IMR-90 (cell line): ENCODE data around the gene DHDH. TPM values are rescaled to one million over a fixed set of nuclear protein-coding genes. Genes with fewer than 3 reads are reported as not detected.

Source experiments
- ATAC-seq: fragments of 200-7000 bp; cut with Tn5 transposase; 2 replicates; pipeline ENCODE4 v1.9.1; 2020; ENCODE audit warnings: low read depth, mild to moderate bottlenecking, moderate library complexity
- BruUV-seq: library from RNA; stranded (reverse); fragments of 400-500 nt; replicated peaks from 2 replicates; lab custom pipeline; 2021; lab: Mats Ljungman, UMichigan
- CTCF ChIA-PET: fragments of 300-600 bp; formaldehyde crosslinking; extraction: SDS; loops from one replicate; lab custom pipeline; 2021; ENCODE audit warnings: antibody characterized with exemption; lab: Yijun Ruan, JAX
- POLR2A ChIA-PET: fragments of 300-600 bp; sonication (Branson Sonifier 250); formaldehyde crosslinking; loops from one replicate; lab custom pipeline; 2022; ENCODE audit warnings: antibody characterized with exemption; ENCODE audit not compliant: unreplicated experiment; lab: Charles Lee
- DNase-seq: peaks from one replicate; pipeline ENCODE4 v3.0.0; 2013
- H2AFZ ChIP-seq: replicated peaks from 2 replicates; pipeline ENCODE3; 2013; ENCODE audit warnings: low read length, mild to moderate bottlenecking; ENCODE audit not compliant: poor library complexity
- H2AK5ac ChIP-seq: 2 replicates; pipeline ENCODE4 v1.6.1; 2013; ENCODE audit warnings: low read depth, low read length, inconsistent platforms
- H2AK9ac ChIP-seq: replicated peaks from 2 replicates; pipeline ENCODE3; 2013; ENCODE audit warnings: mild to moderate bottlenecking, low read depth, low read length, moderate library complexity; ENCODE audit not compliant: poor library complexity
- H2BK120ac ChIP-seq: 2 replicates; pipeline ENCODE4 v1.6.1; 2013; ENCODE audit warnings: low read depth, low read length, inconsistent platforms
- H2BK15ac ChIP-seq: 3 replicates; pipeline ENCODE4 v1.6.1; 2013; ENCODE audit warnings: low read depth, low read length, inconsistent platforms
- H2BK20ac ChIP-seq: 2 replicates; pipeline ENCODE4 v1.6.1; 2013; ENCODE audit warnings: low read depth, mild to moderate bottlenecking, inconsistent platforms, low read length, moderate library complexity
- H2BK5ac ChIP-seq: 2 replicates; pipeline ENCODE4 v1.6.1; 2013; ENCODE audit warnings: mild to moderate bottlenecking, low read depth, low read length, inconsistent platforms; ENCODE audit not compliant: poor library complexity, severe bottlenecking
- H3K14ac ChIP-seq: replicated peaks from 2 replicates; pipeline ENCODE4 v1.6.1; 2013; ENCODE audit warnings: low read depth, low read length, inconsistent platforms
- H3K18ac ChIP-seq: 2 replicates; pipeline ENCODE4 v1.6.1; 2013; ENCODE audit warnings: low read depth, low read length, control low read depth
- H3K23ac ChIP-seq: 2 replicates; pipeline ENCODE4 v1.6.1; 2013; ENCODE audit warnings: low read depth, low read length, inconsistent platforms
- H3K27ac ChIP-seq: 2 replicates; pipeline ENCODE4 v1.5.1; 2013; ENCODE audit warnings: mild to moderate bottlenecking, control low read depth, low read length; ENCODE audit not compliant: insufficient read depth
- H3K27me3 ChIP-seq: 2 replicates; pipeline ENCODE4 v1.6.1; 2013; ENCODE audit warnings: low read length; ENCODE audit not compliant: control insufficient read depth, insufficient read depth
- H3K36me3 ChIP-seq: 2 replicates; pipeline ENCODE4 v1.6.1; 2013; ENCODE audit warnings: low read length, mixed read lengths; ENCODE audit not compliant: control insufficient read depth, insufficient read depth
- H3K4ac ChIP-seq: 2 replicates; pipeline ENCODE4 v1.6.1; 2013; ENCODE audit warnings: low read depth, low read length, inconsistent platforms
- H3K4me1 ChIP-seq: 2 replicates; pipeline ENCODE4 v1.6.1; 2013; ENCODE audit warnings: low read length, mixed read lengths; ENCODE audit not compliant: control insufficient read depth, insufficient read depth
- H3K4me2 ChIP-seq: 2 replicates; pipeline ENCODE4 v1.6.1; 2013; ENCODE audit warnings: low read depth, mild to moderate bottlenecking, control low read depth, low read length, moderate library complexity
- H3K4me3 ChIP-seq: 2 replicates; pipeline ENCODE4 v1.5.1; 2013; ENCODE audit warnings: low read depth, mild to moderate bottlenecking, control low read depth, low read length, moderate library complexity; ENCODE audit not compliant: insufficient read depth
- H3K56ac ChIP-seq: 2 replicates; pipeline ENCODE4 v1.6.1; 2013; ENCODE audit warnings: low read length, inconsistent platforms; ENCODE audit not compliant: insufficient read depth; ENCODE audit errors: extremely low read depth
- H3K79me1 ChIP-seq, 2 experiments: 2 replicates each; pipeline ENCODE4 v1.6.1; 2013; ENCODE audit warnings: low read length in 2 of 2, inconsistent platforms in 1 of 2, low read depth in 1 of 2
- H3K9ac ChIP-seq: 2 replicates; pipeline ENCODE4 v1.6.1; 2013; ENCODE audit warnings: low read depth, low read length, control low read depth
- H3K9me1 ChIP-seq: 2 replicates; pipeline ENCODE4 v1.6.1; 2013; ENCODE audit warnings: low read length, inconsistent platforms; ENCODE audit not compliant: insufficient read depth
- H3K9me3 ChIP-seq: 2 replicates; pipeline ENCODE4 v1.6.1; 2013; ENCODE audit warnings: low read length; ENCODE audit not compliant: control insufficient read depth, insufficient read depth
- H4K20me1 ChIP-seq: 2 replicates; pipeline ENCODE4 v1.6.1; 2013; ENCODE audit warnings: low read length, inconsistent platforms; ENCODE audit not compliant: insufficient read depth
- H4K5ac ChIP-seq: 2 replicates; pipeline ENCODE4 v1.6.1; 2013; ENCODE audit warnings: mild to moderate bottlenecking, low read depth, low read length, control low read depth
- H4K8ac ChIP-seq, 2 experiments: 2 replicates each; pipeline ENCODE4 v1.6.1; 2013; ENCODE audit warnings: low read depth in 2 of 2, low read length in 2 of 2, control low read depth in 1 of 2, inconsistent platforms in 1 of 2
- H4K91ac ChIP-seq: 2 replicates; pipeline ENCODE4 v1.6.1; 2013; ENCODE audit warnings: low read depth, low read length, inconsistent platforms; ENCODE audit not compliant: insufficient read depth
- BHLHE40 ChIP-seq: fragments of 150-350 bp; IDR thresholded peaks from 2 replicates; pipeline ENCODE4 v1.6.1; 2016; ENCODE audit warnings: mild to moderate bottlenecking, low read depth, low read length
- CEBPB ChIP-seq: IDR thresholded peaks from 2 replicates; pipeline ENCODE4 v1.6.1; 2012; ENCODE audit warnings: low read depth, low read length, improper control_type of control experiment
- CHD1 ChIP-seq: IDR thresholded peaks from 2 replicates; pipeline ENCODE4 v1.6.1; 2012; ENCODE audit warnings: low read depth, low read length, improper control_type of control experiment
- FOS ChIP-seq: fragments of 150-350 bp; IDR thresholded peaks from 2 replicates; pipeline ENCODE4 v1.6.1; 2016; ENCODE audit warnings: low read depth, low read length
- MAFK ChIP-seq: IDR thresholded peaks from 2 replicates; pipeline ENCODE4 v1.6.1; 2012; ENCODE audit warnings: low read depth, low read length, improper control_type of control experiment
- MAZ ChIP-seq: IDR thresholded peaks from 2 replicates; pipeline ENCODE4 v1.6.1; 2012; ENCODE audit warnings: low read depth, mild to moderate bottlenecking, low read length, improper control_type of control experiment, moderate library complexity, borderline replicate concordance
- MXI1 ChIP-seq: IDR thresholded peaks from 2 replicates; pipeline ENCODE4 v1.6.1; 2012; ENCODE audit warnings: low read depth, mild to moderate bottlenecking, low read length, moderate library complexity, borderline replicate concordance
- NFE2L2 ChIP-seq: fragments of 150-350 bp; IDR thresholded peaks from 2 replicates; pipeline ENCODE4 v1.6.1; 2016; ENCODE audit warnings: low read depth, mild to moderate bottlenecking, low read length
- POLR2A ChIP-seq: IDR thresholded peaks from 2 replicates; pipeline ENCODE4 v1.6.1; 2012; ENCODE audit warnings: mild to moderate bottlenecking, low read depth, low read length
- RAD21 ChIP-seq: IDR thresholded peaks from 2 replicates; pipeline ENCODE4 v1.6.1; 2012; ENCODE audit warnings: low read length, improper control_type of control experiment
- RCOR1 ChIP-seq: IDR thresholded peaks from 2 replicates; pipeline ENCODE4 v1.6.1; 2012; ENCODE audit warnings: mild to moderate bottlenecking, low read length, improper control_type of control experiment; ENCODE audit not compliant: insufficient replicate concordance
- RFX5 ChIP-seq: IDR thresholded peaks from 2 replicates; pipeline ENCODE4 v1.8.0; 2012; ENCODE audit warnings: low read depth, mild to moderate bottlenecking, low read length, moderate library complexity
- SMC3 ChIP-seq: fragments of 150-350 bp; IDR thresholded peaks from 2 replicates; pipeline ENCODE4 v1.6.1; 2016; ENCODE audit warnings: low read depth, mild to moderate bottlenecking, antibody characterized with exemption, low read length, moderate library complexity
- WGBS, 2 experiments: methylation state at CpG; one replicate each; pipeline versions ENCODE4 v1.1.5 to v1.1.7; 2013; ENCODE audit warnings: missing lambda C conversion rate in 2 of 2; ENCODE audit not compliant: insufficient read length in 1 of 2; ENCODE audit errors: extremely low coverage in 2 of 2; 5-methylcytosine and 5-hydroxymethylcytosine counted together
- dilution Hi-C: fragments of 300-500 bp; cut with HindIII; formaldehyde crosslinking; loops from one replicate; pipeline ENCODE4 v1.14.3; 2018; ENCODE audit warnings: low sequenced_read_pairs; ENCODE audit not compliant: unreplicated experiment
- in situ Hi-C: fragments of 300-500 bp; cut with MboI; formaldehyde crosslinking; loops from 3 replicates; pipeline ENCODE4 v1.14.3; 2019; ENCODE audit warnings: low sequenced_read_pairs, inconsistent platforms, mixed read lengths
- intact Hi-C: fragments of 100-400 bp; cut with micrococcal nuclease; formaldehyde crosslinking; loops from 2 replicates; pipeline ENCODE4 v1.10.0; 2022
- polyA plus RNA-seq, 3 experiments: library from polyadenylated mRNA; depleted of rRNA; stranded (reverse); fragments of >200 nt; gene quantifications; 2 replicates each; pipeline ENCODE4 v1.2.3, GENCODE V29; 2012; ENCODE audit warnings: low replicate concordance in 1 of 3
- total RNA-seq: library from RNA; depleted of rRNA; stranded (reverse); fragments of >200 nt; gene quantifications from 2 replicates; pipeline ENCODE4 v1.2.3, GENCODE V29; 2012
- TF ChIP-seq, protein P1 (sequence below): fragments of 150-350 bp; IDR thresholded peaks from 2 replicates; pipeline ENCODE4 v1.6.1; 2017; ENCODE audit warnings: mild to moderate bottlenecking, antibody characterized with exemption, low read length, low read depth
- TF ChIP-seq, protein P2 (sequence below): conservative IDR thresholded peaks from 2 replicates; pipeline ENCODE4 v1.5.1; 2012; ENCODE audit warnings: mild to moderate bottlenecking, low read depth, low read length, improper control_type of control experiment
- TF ChIP-seq, protein P3 (sequence below): fragments of 150-350 bp; IDR thresholded peaks from 2 replicates; pipeline ENCODE4 v1.6.1; 2016; ENCODE audit warnings: low read depth, mild to moderate bottlenecking, low read length, moderate library complexity, borderline replicate concordance

The DHDH gene
- total and polyA plus RNA-seq, 2 of the 4 experiments (the other 2 are of a cell fraction), result 0.36 to 0.53 TPM

DNA sequence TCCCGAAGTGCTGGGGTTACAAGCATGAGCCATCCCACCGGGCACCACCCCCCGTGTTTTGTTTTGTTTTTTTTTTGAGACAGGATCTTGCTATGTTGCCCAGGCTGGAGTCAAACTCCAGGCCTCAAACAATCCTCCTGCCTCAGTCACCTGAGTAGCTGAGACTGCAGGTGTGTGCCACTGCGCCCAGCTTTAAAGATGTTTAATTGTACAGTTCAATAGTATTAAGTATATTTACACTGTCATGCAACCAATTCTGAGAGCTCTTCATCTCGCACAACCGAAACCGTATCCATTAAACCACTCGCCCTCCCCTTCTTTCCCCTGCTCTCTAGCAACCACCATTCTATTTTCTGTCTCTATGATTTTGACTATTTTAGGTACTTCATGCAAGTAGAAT lies 17.7 kb upstream of the DHDH start:
- BruUV-seq, result no TSS peak
- Histone ChIP-seq H3K9me3 (no peaks in the 10 kb centered on the region), H3K14ac (no peak overlapping the region), H3K4ac (no peak overlapping the region), H2BK120ac (no peak overlapping the region), H4K20me1 (no peaks in the 10 kb centered on the region; the same call in 1 of the 2 replicates), H2BK15ac (no peak overlapping the region), H3K79me1 (0 out of 4 replicates have a peak, but pooled peaks cover 0 to 14% of the 10 kb centered on the region in 2 experiments), H3K9me1 (0 out of 2 replicates have a peak, but pooled peaks cover 3% of the 10 kb centered on the region), H3K9ac (no peak overlapping the region), H3K56ac (no peak overlapping the region), H4K5ac (no peak overlapping the region), H3K4me2 (no peak overlapping the region), H3K27ac (no peak overlapping the region), H2AK5ac (no peak overlapping the region), H2AK9ac (no peak overlapping the region), H2BK5ac (no peak overlapping the region), H4K8ac (no peak overlapping the region), H2BK20ac (no peak overlapping the region), H3K4me1 (no peaks in the 10 kb centered on the region), H3K23ac (no peak overlapping the region), H3K27me3 (no peaks in the 10 kb centered on the region), H3K36me3 (peaks cover 55% of the 10 kb centered on the region), H2AFZ (no peak overlapping the region), H3K18ac (no peak overlapping the region), H4K91ac (no peak overlapping the region), H3K4me3 (no peak overlapping the region)
- no peak for DNase-seq
- POLR2A ChIA-PET, result interaction anchor here (0.6 kb wide), 1 partner anchor 9 kb away, joined by 3 read pairs; no protein-coding TSS in a partner anchor
- WGBS, 2 experiments, result 40% methylated on average over 1 of the region's 8 CpGs; no CpG with 5 or more reads in 1 of the 2 experiments
- ATAC-seq, result no peak
- CTCF ChIA-PET, result no interaction called here
- TF ChIP-seq SMC3 (no peak), NFE2L2 (no peak), MXI1 (no peak), FOS (no peak), CHD1 (no peak), RFX5 (no peak), POLR2A (no peak), CEBPB (no peak), RCOR1 (no peak), MAZ (no peak), BHLHE40 (no peak), MAFK (no peak), RAD21 (no peak)
- TF ChIP-seq, protein P1, sequence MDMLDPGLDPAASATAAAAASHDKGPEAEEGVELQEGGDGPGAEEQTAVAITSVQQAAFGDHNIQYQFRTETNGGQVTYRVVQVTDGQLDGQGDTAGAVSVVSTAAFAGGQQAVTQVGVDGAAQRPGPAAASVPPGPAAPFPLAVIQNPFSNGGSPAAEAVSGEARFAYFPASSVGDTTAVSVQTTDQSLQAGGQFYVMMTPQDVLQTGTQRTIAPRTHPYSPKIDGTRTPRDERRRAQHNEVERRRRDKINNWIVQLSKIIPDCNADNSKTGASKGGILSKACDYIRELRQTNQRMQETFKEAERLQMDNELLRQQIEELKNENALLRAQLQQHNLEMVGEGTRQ, result no peak
- TF ChIP-seq, protein P2, sequence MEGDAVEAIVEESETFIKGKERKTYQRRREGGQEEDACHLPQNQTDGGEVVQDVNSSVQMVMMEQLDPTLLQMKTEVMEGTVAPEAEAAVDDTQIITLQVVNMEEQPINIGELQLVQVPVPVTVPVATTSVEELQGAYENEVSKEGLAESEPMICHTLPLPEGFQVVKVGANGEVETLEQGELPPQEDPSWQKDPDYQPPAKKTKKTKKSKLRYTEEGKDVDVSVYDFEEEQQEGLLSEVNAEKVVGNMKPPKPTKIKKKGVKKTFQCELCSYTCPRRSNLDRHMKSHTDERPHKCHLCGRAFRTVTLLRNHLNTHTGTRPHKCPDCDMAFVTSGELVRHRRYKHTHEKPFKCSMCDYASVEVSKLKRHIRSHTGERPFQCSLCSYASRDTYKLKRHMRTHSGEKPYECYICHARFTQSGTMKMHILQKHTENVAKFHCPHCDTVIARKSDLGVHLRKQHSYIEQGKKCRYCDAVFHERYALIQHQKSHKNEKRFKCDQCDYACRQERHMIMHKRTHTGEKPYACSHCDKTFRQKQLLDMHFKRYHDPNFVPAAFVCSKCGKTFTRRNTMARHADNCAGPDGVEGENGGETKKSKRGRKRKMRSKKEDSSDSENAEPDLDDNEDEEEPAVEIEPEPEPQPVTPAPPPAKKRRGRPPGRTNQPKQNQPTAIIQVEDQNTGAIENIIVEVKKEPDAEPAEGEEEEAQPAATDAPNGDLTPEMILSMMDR, result no peak
- TF ChIP-seq, protein P3, sequence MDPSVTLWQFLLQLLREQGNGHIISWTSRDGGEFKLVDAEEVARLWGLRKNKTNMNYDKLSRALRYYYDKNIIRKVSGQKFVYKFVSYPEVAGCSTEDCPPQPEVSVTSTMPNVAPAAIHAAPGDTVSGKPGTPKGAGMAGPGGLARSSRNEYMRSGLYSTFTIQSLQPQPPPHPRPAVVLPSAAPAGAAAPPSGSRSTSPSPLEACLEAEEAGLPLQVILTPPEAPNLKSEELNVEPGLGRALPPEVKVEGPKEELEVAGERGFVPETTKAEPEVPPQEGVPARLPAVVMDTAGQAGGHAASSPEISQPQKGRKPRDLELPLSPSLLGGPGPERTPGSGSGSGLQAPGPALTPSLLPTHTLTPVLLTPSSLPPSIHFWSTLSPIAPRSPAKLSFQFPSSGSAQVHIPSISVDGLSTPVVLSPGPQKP, result no peak
- dilution Hi-C loops, result no loop called here
- intact Hi-C loops, result no loop called here
- in situ Hi-C loops, result no loop called here
